ENCODE measurements around the gene CAMTA1.
"Not testable (repeated sequence)": the region's sequence is repeated elsewhere in the genome, so short reads cannot be mapped to it uniquely, and the experiment has no call there.

Gene CAMTA1

DNA sequence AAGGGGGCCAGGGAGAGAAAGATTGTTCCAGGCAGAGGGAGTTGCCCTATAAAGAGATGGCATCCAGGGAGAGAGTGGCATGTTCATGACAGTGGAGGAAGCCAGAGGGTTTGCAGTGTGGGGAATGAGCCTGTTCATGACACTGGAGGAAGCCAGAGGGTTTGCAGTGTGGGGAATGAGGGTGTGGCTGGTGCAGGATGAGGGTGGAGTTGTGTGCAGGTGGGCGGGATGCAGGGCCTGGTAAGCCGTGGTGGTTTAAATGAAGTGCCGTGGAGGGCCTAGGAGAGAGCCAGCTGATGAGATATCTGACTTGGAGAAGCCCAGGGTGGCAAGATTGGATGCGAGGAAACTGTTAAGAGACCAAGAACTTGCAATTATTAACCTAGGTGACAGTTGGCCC lies 131.8 kb downstream of the CAMTA1 start:
- H3K4me3 ChIP-seq (ENCODE audit: control insufficient read depth, low read depth, low read length), result no peak overlapping the region
- TF ChIP-seq, protein P1, sequence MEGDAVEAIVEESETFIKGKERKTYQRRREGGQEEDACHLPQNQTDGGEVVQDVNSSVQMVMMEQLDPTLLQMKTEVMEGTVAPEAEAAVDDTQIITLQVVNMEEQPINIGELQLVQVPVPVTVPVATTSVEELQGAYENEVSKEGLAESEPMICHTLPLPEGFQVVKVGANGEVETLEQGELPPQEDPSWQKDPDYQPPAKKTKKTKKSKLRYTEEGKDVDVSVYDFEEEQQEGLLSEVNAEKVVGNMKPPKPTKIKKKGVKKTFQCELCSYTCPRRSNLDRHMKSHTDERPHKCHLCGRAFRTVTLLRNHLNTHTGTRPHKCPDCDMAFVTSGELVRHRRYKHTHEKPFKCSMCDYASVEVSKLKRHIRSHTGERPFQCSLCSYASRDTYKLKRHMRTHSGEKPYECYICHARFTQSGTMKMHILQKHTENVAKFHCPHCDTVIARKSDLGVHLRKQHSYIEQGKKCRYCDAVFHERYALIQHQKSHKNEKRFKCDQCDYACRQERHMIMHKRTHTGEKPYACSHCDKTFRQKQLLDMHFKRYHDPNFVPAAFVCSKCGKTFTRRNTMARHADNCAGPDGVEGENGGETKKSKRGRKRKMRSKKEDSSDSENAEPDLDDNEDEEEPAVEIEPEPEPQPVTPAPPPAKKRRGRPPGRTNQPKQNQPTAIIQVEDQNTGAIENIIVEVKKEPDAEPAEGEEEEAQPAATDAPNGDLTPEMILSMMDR (conservative IDR thresholded peaks at IDR 0.05; ENCODE audit: control insufficient read depth, insufficient read depth, low read depth, low read length), result no peak
- no peak for DNase-seq (ENCODE audit: low read depth)

DNA sequence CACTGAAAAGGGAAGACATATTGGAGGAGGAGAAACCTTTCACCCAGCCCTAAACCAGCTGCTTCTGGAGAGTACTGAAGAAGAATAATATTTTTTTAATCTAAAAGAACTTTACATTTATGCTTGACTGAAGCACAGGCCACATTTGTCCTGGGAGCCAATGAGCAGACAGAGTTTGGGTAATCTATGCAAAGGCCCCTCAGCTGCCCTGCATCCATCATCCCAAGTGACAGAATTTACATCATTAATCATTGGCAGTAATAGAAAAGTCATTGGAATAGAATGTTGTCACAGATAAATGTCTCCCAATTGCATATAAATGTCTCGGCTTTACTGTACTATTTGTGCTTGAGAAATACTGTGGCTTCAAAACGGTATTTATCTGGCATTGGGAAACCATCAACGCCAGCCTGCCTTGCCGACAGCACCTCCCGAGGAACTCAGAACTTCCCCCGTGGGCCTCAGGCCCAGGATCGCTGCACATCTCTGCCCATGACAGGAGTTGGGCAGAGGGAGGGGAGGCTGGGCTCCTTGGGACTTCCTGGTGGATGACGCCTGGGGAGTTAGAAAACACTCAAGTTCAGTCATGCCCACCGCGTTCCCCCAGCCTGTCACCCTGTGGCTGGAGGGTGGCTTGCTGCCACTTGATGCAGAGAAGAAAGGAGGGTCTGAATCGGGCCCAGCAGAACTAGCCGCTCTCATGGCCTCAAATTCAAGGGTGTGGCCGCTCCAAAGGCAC lies 133.1 kb downstream of the CAMTA1 start:
- H3K4me3 ChIP-seq (ENCODE audit: control insufficient read depth, low read depth, low read length), result no peak overlapping the region
- TF ChIP-seq, protein P1 (conservative IDR thresholded peaks at IDR 0.05; ENCODE audit: control insufficient read depth, insufficient read depth, low read depth, low read length), result no peak
- no peak for DNase-seq (ENCODE audit: low read depth)

DNA sequence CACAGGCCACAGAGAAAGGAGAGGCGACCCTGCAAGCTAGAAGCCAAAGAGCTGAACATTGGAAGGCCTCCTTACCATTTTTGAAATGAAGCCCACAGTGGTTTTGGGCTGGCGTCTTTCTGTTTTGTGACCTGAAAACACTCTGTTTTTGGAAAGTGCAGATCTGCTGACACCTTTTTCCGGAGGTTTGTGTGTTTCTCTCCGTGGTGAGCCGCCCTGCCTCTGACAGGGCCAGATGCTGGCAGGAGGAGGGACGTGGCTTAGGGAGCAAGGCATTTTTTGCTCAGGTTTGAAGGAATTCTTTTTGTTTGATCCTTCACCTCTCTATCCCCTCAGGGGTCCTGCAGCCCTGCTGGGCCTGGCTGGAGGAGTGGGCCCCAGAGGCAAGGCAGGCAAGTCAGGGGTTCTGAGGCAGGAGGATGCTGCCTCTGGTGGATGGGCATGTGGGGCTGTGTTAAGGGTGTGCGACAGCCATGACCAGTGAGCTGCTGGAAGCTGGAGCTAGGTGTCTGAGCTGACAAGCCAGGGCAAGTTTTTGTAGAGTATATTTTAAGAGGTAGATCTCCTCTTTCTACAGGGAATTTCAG lies 133.8 kb downstream of the CAMTA1 start:
- H3K4me3 ChIP-seq (ENCODE audit: control insufficient read depth, low read depth, low read length), result no peak overlapping the region
- TF ChIP-seq, protein P1 (conservative IDR thresholded peaks at IDR 0.05; ENCODE audit: control insufficient read depth, insufficient read depth, low read depth, low read length), result no peak
- no peak for DNase-seq (ENCODE audit: low read depth)

DNA sequence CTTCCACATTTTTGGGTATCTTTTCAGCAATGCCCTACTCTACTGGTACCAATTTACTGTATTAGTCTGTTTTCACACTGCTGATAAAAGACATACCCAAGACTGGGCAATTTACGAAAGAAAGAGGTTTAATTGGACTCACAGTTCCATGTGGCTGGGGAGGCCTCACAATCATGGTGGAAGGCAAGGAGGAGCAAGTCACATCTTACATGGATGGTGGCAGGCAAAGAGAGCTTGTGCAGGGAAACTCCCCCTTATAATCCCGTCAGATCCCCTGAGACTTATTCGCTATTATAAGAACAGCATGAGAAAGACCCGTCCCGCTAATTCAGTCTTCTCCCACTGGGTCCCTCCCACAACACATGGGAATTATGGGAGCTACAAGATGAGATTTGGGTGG lies 136.3 kb downstream of the CAMTA1 start:
- not testable (repeated sequence) for H3K4me3 ChIP-seq (ENCODE audit: control insufficient read depth, low read depth, low read length); DNase-seq (ENCODE audit: low read depth)

DNA sequence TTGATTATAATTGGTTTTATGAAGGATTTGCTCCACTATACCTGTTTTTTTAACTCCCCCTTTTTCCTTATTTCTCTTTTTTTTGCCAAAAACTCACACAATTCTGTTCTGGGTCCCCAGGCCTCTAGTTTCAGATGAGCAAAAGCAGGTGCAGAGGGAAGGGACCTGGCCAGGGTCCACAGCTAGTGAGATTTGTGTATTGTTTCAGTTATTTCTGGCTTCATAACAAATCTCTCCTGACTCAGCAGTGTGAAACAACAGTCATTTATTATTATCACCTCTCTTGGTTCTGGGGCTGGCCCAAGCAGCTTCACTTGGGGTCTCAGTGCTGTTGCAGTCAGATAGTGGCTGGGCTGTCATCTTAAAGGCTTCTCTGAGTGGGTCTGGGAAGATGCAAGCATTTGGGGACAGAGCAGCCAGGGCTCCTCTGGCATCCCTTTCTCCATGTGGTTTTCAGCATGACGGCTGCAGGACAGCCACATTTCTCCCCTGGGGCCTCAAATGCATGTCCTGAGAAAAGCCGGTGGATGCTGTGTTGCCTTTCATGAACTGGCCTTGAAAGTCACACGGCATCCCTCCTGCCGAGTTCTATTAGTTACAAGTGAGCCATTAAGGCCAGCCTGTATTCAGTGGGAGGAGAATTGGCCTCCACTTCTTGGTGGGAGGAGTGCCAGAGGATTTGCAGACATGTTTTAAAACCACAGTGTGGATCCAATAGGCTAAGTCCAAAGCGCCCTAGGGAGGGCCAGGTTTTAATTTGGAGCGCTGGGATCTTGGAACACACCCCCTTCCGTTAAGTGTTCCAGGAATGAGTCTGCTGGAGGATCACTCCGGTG lies 137.1 kb downstream of the CAMTA1 start:
- TF ChIP-seq, protein P1 (conservative IDR thresholded peaks at IDR 0.05; ENCODE audit: control insufficient read depth, insufficient read depth, low read depth, low read length), result no peak
- peak; percentile 82 for DNase-seq (ENCODE audit: low read depth)
- H3K4me3 ChIP-seq (ENCODE audit: control insufficient read depth, low read depth, low read length), result no peak overlapping the region

DNA sequence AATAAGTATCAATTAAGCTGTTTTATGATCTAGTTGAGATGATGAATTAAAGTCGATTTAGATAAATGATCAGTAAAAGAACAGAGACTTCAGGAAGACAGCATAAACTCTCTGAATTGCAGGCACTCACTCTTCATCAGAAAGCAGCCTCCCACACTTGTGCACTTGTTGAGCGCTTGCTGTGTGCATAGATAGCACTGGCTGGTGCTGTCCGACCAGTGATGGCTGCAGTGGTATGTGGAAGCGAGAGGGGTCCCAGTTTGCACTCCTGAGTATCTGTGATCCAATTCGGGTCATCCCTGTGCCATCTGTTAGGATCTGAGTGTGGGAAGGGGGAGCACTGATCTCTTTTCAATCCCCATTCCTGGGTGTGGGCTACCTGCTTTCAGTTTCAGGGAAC lies 137.8 kb downstream of the CAMTA1 start:
- H3K4me3 ChIP-seq (ENCODE audit: control insufficient read depth, low read depth, low read length), result no peak overlapping the region
- DNase-seq (ENCODE audit: low read depth), result no peak
- TF ChIP-seq, protein P1 (conservative IDR thresholded peaks at IDR 0.05; ENCODE audit: control insufficient read depth, insufficient read depth, low read depth, low read length), result no peak

DNA sequence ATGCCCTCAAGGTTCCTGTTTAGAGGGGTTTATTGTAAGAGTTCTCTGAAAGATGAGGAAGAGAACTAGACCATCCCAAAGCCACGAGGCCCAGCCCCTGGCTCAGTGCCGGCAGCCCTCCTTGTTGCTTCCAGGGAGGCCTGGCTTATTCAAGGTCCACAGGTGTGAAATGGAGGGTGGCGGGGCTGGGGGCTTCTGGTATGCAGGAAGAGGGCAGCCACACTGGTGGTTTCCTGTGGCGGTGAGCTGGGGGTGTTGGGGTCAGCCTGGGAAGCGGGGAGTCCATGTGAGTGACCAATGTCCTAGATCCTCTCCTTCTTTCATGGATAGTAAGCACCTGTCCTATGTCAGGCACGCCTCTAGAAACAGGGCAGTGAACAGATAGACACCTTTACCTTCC lies 138.2 kb downstream of the CAMTA1 start:
- H3K4me3 ChIP-seq (ENCODE audit: control insufficient read depth, low read depth, low read length), result no peak overlapping the region
- TF ChIP-seq, protein P1 (conservative IDR thresholded peaks at IDR 0.05; ENCODE audit: control insufficient read depth, insufficient read depth, low read depth, low read length), result no peak
- no peak for DNase-seq (ENCODE audit: low read depth)

Measured in fibroblast of mammary gland (primary cell).